Astrocyte of the cerebellum (primary cell): ENCODE measurements around the gene KCNE4.

Experiments
- DNase-seq: peaks from one replicate; pipeline ENCODE4 v3.0.0-alpha.2; 2011; ENCODE audit warnings: low read depth
- H3K4me3 ChIP-seq: 2 replicates; pipeline ENCODE4 v1.5.1; 2011; ENCODE audit warnings: mild to moderate bottlenecking, low read depth, low read length, moderate library complexity
- CTCF ChIP-seq: IDR thresholded peaks from 2 replicates; pipeline ENCODE4 v1.5.1; 2012; ENCODE audit warnings: low read length, low read depth, moderate library complexity, mild to moderate bottlenecking; ENCODE audit errors: missing control alignments
- in situ Hi-C: cut with HindIII; loops from 2 replicates; pipeline ENCODE4 v1.10.0; 2017; ENCODE audit warnings: low sequenced_read_pairs

The KCNE4 gene

GRCh38 chr2:223104336-223105132 lies 52.5 kb downstream of the KCNE4 start:
- in situ Hi-C loops = loop anchor here (5.0 kb wide), 1 partner anchor 52 kb away; the partner anchor contains the start of gene KCNE4
- TF ChIP-seq CTCF = no peak
- no peak for DNase-seq
- no peak overlapping the region for H3K4me3 ChIP-seq
